ENCODE measurements around the gene FBXW5.

FBXW5 gene

GRCh38 chr9:136969150-136969549 lies 24.6 kb upstream of the FBXW5 start:
- Mint-ChIP-seq H3K4me3 (no peak overlapping the region), H3K36me3 (ENCODE audit: low read depth) (no peaks in the 10 kb centered on the region), H3K27ac (no peak overlapping the region), H3K4me1 (peaks cover 5% of the 10 kb centered on the region), H3K9me3 (no peaks in the 10 kb centered on the region), H3K27me3 (ENCODE audit: low read depth) (peaks cover 6% of the 10 kb centered on the region)
- no peak for TF ChIP-seq CTCF (IDR thresholded peaks at IDR 0.05; ENCODE audit: unreplicated experiment in 3 of 3)

- H3K27ac Mint-ChIP-seq, result no peak overlapping the region
- no peak overlapping the region for H3K4me3 Mint-ChIP-seq
- no peak for TF ChIP-seq CTCF (IDR thresholded peaks at IDR 0.05; ENCODE audit: unreplicated experiment in 3 of 3)
- H3K9me3 Mint-ChIP-seq, result no peaks in the 10 kb centered on the region
- no peaks in the 10 kb centered on the region for H3K36me3 Mint-ChIP-seq (ENCODE audit: low read depth)
- H3K4me1 Mint-ChIP-seq, result peaks cover 5% of the 10 kb centered on the region
- peaks cover 6% of the 10 kb centered on the region for H3K27me3 Mint-ChIP-seq (ENCODE audit: low read depth)
Observed at GRCh38 chr9:136968333-136969127, 24.0 kb upstream of the FBXW5 start.

- TF ChIP-seq CTCF (IDR thresholded peaks at IDR 0.05; ENCODE audit: unreplicated experiment in 3 of 3), result no peak
- Mint-ChIP-seq H3K36me3 (ENCODE audit: low read depth) (no peaks in the 10 kb centered on the region), H3K4me1 (peaks cover 10% of the 10 kb centered on the region), H3K27me3 (ENCODE audit: low read depth) (peaks cover 6% of the 10 kb centered on the region), H3K4me3 (no peak overlapping the region), H3K9me3 (no peaks in the 10 kb centered on the region), H3K27ac (no peak overlapping the region)
Observed at GRCh38 chr9:136965771-136966484, 21.4 kb upstream of the FBXW5 start.

GRCh38 chr9:136964833-136965422 lies 20.4 kb upstream of the FBXW5 start:
- peaks cover 6% of the 10 kb centered on the region for H3K27me3 Mint-ChIP-seq (ENCODE audit: low read depth)

GRCh38 chr9:136964171-136964689 lies 19.7 kb upstream of the FBXW5 start:
- Mint-ChIP-seq H3K27me3 (ENCODE audit: low read depth) (peaks cover 6% of the 10 kb centered on the region), H3K9me3 (no peaks in the 10 kb centered on the region), H3K36me3 (ENCODE audit: low read depth) (no peaks in the 10 kb centered on the region), H3K27ac (no peak overlapping the region), H3K4me3 (no peak overlapping the region), H3K4me1 (peaks cover 10% of the 10 kb centered on the region)
- no peak for TF ChIP-seq CTCF (IDR thresholded peaks at IDR 0.05; ENCODE audit: unreplicated experiment in 3 of 3)

More at GRCh38 chr9:136964833-136965422, 20.4 kb upstream of the FBXW5 start:
- H3K9me3 Mint-ChIP-seq, result no peaks in the 10 kb centered on the region
- TF ChIP-seq CTCF (IDR thresholded peaks at IDR 0.05; ENCODE audit: unreplicated experiment in 3 of 3), result no peak
- H3K36me3 Mint-ChIP-seq (ENCODE audit: low read depth), result no peaks in the 10 kb centered on the region
- no peak overlapping the region for H3K4me3 Mint-ChIP-seq
- H3K4me1 Mint-ChIP-seq, result peaks cover 10% of the 10 kb centered on the region
- no peak overlapping the region for H3K27ac Mint-ChIP-seq
